Measurements from ENCODE around the gene ENTREP1. TPM values are rescaled to one million over a fixed set of nuclear protein-coding genes. Genes with fewer than 3 reads are reported as not detected.

ENTREP1 gene
- total RNA-seq, 4 donors from 2014 or later = 0.70 to 19.8 (median 3.5) TPM

DNA sequence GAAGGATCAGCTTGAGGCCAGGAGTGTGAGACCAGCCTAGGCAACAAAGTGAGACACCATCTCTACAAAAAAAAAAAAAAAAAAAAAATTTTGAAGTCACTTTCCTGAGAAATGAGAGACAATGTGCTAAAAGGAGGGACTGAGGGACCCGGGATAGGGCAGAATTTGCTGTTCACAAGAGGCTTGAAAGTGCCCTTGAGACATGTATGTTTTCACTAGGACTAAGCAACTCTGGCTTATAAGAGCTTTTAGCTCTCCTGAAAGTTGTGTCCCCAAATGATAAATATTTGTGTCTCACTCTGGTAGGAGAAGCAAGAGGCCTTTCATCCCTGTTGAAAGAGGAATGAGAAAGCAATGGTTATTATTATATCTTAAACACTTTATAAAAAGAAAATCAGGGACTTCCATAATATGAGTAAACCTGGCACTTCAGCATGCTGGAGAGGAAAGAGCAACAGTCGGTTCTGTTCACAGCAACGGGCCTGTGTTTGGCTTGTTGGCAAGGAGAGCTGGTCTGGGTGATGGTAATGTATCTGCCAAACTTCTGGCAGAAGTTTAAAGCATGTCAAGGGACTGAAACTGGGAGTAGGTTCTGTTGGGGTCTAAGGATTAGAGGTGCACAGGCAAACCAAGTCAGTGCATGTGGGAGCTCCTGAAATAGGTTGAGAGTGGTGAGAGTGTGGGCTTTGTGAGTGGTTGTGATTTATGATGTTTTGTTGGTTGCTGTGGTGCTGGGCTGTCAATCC is 32.2 kb downstream of the ENTREP1 start:
- Histone ChIP-seq H3K27ac (peak overlapping the region in 1 of 4 donors; percentile 32), H3K27me3 (no peaks in the 10 kb centered on the region), H3K36me3 (no peaks in the 10 kb centered on the region), H3K4me1 (no peaks in the 10 kb centered on the region), H3K4me3 (no peak overlapping the region), H3K9me3 (no peaks in the 10 kb centered on the region)
- TF ChIP-seq, protein P1, sequence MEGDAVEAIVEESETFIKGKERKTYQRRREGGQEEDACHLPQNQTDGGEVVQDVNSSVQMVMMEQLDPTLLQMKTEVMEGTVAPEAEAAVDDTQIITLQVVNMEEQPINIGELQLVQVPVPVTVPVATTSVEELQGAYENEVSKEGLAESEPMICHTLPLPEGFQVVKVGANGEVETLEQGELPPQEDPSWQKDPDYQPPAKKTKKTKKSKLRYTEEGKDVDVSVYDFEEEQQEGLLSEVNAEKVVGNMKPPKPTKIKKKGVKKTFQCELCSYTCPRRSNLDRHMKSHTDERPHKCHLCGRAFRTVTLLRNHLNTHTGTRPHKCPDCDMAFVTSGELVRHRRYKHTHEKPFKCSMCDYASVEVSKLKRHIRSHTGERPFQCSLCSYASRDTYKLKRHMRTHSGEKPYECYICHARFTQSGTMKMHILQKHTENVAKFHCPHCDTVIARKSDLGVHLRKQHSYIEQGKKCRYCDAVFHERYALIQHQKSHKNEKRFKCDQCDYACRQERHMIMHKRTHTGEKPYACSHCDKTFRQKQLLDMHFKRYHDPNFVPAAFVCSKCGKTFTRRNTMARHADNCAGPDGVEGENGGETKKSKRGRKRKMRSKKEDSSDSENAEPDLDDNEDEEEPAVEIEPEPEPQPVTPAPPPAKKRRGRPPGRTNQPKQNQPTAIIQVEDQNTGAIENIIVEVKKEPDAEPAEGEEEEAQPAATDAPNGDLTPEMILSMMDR (IDR thresholded peaks at IDR 0.05) = no peak
- no peak for TF ChIP-seq POLR2A (IDR thresholded peaks at IDR 0.05)
- no peak for DNase-seq

DNA sequence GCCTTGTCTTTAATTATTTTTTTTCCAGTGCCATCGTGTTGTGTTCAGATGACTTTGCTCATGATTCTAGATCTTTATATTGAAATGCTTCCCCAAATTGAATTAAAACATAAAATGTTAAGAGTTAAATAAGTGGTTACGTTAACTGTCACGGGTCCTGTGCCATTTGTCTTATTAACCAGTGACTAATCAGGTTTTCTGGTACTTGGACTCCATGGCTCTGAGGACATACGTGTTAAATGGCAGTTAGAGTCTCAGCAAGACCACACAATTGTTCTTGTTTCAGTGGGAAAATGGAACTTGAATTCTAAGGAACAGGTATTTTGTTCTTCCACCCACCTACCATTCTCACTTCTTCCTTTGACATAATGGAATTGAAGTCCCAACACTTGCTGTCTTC is 32.8 kb downstream of the ENTREP1 start:
- no peak for TF ChIP-seq POLR2A (IDR thresholded peaks at IDR 0.05)
- TF ChIP-seq, protein P1 (IDR thresholded peaks at IDR 0.05) = no peak
- no peaks in the 10 kb centered on the region for H3K36me3 ChIP-seq
- H3K4me1 ChIP-seq = no peaks in the 10 kb centered on the region
- no peaks in the 10 kb centered on the region for H3K27me3 ChIP-seq
- H3K4me3 ChIP-seq = no peak overlapping the region
- no peak overlapping the region for H3K27ac ChIP-seq
- no peaks in the 10 kb centered on the region for H3K9me3 ChIP-seq
- DNase-seq = no peak

DNA sequence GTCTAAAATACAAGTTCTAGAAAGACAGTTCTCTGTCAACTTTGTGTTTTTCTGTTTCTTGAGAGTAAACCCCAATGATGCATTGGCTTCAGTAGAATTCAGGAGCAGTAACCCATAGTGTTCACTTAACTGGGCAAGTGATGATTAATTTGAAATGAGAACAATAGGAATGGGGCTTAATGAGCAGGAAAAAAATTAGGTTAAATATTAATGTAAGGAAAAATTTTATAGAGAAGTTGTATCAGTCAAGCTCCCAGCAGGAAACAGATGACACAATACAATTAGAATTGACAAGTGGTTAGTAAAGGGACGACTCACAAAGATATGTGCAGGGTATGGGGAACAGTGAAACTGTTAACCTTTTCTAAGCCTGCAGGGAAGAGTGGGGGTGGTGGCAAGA is 38.2 kb downstream of the ENTREP1 start:
- no peaks in the 10 kb centered on the region for H3K4me1 ChIP-seq
- no peak for DNase-seq
- no peaks in the 10 kb centered on the region for H3K36me3 ChIP-seq
- no peak overlapping the region for H3K27ac ChIP-seq
- no peaks in the 10 kb centered on the region for H3K9me3 ChIP-seq
- TF ChIP-seq, protein P1 (IDR thresholded peaks at IDR 0.05) = no peak
- no peak for TF ChIP-seq POLR2A (IDR thresholded peaks at IDR 0.05)
- H3K4me3 ChIP-seq = no peak overlapping the region
- H3K27me3 ChIP-seq = no peaks in the 10 kb centered on the region

DNA sequence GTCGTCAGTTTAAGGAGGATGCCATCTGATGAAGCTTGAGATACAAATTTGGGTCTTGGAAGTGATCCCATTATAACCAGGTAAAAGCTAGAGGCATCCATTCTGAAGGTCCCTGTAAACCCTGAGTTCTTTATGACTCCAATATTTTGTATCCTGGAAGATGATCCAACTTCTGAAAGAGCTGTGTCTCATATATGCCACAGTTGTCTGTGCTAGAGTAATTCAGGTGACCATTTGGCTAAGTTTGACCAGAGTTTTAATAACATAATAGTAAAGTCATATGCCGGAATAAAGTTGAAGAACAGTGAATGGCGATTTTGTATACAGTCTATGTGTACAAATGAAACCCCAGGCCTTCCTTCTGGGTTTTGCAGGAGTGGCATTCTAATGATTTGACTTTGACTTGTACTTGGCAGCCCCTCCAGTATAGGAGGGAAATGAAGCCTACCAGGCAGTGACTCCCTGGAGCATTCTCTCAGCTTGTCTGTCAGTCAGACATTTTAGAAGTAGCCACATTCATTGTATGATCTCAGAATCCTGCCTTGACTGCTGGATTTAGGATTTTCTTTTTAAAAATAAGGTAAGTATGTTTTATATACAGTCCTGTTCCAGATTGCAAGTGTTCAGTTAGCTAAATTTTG is 39.6 kb downstream of the ENTREP1 start:
- Histone ChIP-seq H3K36me3 (no peaks in the 10 kb centered on the region), H3K27ac (no peak overlapping the region), H3K9me3 (no peaks in the 10 kb centered on the region), H3K27me3 (no peaks in the 10 kb centered on the region), H3K4me1 (no peaks in the 10 kb centered on the region), H3K4me3 (no peak overlapping the region)
- no peak for DNase-seq
- TF ChIP-seq POLR2A (IDR thresholded peaks at IDR 0.05) = no peak
- TF ChIP-seq, protein P1 (IDR thresholded peaks at IDR 0.05) = no peak

DNA sequence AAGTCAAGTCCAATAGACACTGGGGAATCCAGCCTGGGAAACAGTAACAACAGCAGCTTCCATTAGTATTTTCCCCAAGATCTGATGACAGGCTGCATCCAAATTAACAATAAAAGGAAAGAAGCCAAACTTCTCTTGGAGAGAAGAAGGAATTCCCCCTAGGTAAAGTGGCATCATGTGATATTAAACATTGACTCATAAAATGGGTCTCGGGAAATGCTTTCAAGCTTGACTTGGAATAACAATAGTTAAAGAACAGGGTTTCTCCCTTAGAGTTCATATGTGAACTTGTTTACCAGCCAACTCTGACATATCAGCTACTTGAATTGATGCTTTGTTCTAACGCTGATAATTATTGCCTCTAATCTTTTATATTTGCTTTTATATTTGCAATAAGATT is 45.4 kb downstream of the ENTREP1 start:
- Histone ChIP-seq H3K36me3 (no peaks in the 10 kb centered on the region), H3K27ac (no peak overlapping the region), H3K4me1 (no peaks in the 10 kb centered on the region), H3K9me3 (no peaks in the 10 kb centered on the region), H3K27me3 (no peaks in the 10 kb centered on the region), H3K4me3 (no peak overlapping the region)
- TF ChIP-seq, protein P1 (IDR thresholded peaks at IDR 0.05) = no peak
- TF ChIP-seq POLR2A (IDR thresholded peaks at IDR 0.05) = no peak
- no peak for DNase-seq
